T-cell (primary cell): ENCODE measurements around the gene PRR7. TPM values are rescaled to one million over a fixed set of nuclear protein-coding genes. Genes with fewer than 3 reads are reported as not detected.

ENCODE experiments used
- total RNA-seq, 35 experiments: library from RNA in 6 of 35; stranded (reverse) in 6 of 35; fragments of 120-200 nt in 1 of 35; gene quantifications; one replicate each; pipeline versions ENCODE4 v1.2.1 to v1.2.4 and lab custom pipeline; 2013 to 2026

Gene PRR7
- total RNA-seq, 5 donors from 2014 or later (not counting 1 experiment from before 2014, with no cell fraction given): 9.5 to 28.2 (median 12.3) TPM

Other genes starting within 250 kb of the PRR7 start
- 10 to 100 TPM; 18.2 to 34.0 (median 25.2) TPM for gene RAB24, start 143.1 kb upstream of the PRR7 start, total RNA-seq
- 10 to 100 TPM; 52.0 to 84.9 (median 74.5) TPM for gene PRELID1, start 143.0 kb upstream of the PRR7 start, total RNA-seq
- 10 to 100 TPM in 4 of 5 donors, 1 to 10 TPM in 1; 9.3 to 15.2 (median 12.4) TPM for gene MXD3, start 134.9 kb upstream of the PRR7 start, total RNA-seq
- 100 to 1,000 TPM in 3 of 5 donors, 10 to 100 TPM in 2; 67.2 to 122 (median 106) TPM for gene LMAN2, start 95.1 kb upstream of the PRR7 start, total RNA-seq
- gene RGS14, start 88.9 kb upstream of the PRR7 start, total RNA-seq: 100 to 1,000 TPM in 3 of 5 donors, 10 to 100 TPM in 2; 85.7 to 209 (median 195) TPM
- gene SLC34A1, start 62.4 kb upstream of the PRR7 start, total RNA-seq: under 1 TPM in 3 of 5 donors, not detected in 2; 0.13 to 0.18 (median 0.16) TPM
- not detected for gene PFN3, start 46.2 kb upstream of the PRR7 start, total RNA-seq
- under 1 TPM in 4 of 5 donors, not detected in 1; 0.28 to 0.98 (median 0.42) TPM for gene F12, start 37.2 kb upstream of the PRR7 start, total RNA-seq
- gene GRK6, start 20.1 kb upstream of the PRR7 start, total RNA-seq: 100 to 1,000 TPM; 196 to 226 (median 216) TPM
- 10 to 100 TPM; 11.6 to 41.3 (median 21.1) TPM for gene DBN1, start 26.8 kb downstream of the PRR7 start, total RNA-seq
- 10 to 100 TPM in 4 of 5 donors, 1 to 10 TPM in 1; 9.8 to 17.8 (median 12.8) TPM for gene PDLIM7, start 50.8 kb downstream of the PRR7 start, total RNA-seq
- gene DOK3, start 63.0 kb downstream of the PRR7 start, total RNA-seq: 1 to 10 TPM; 1.1 to 5.8 (median 4.3) TPM
- gene DDX41, start 70.1 kb downstream of the PRR7 start, total RNA-seq: 100 to 1,000 TPM in 3 of 5 donors, 10 to 100 TPM in 2; 64.8 to 118 (median 106) TPM
- gene FAM193B, start 107.7 kb downstream of the PRR7 start, total RNA-seq: 100 to 1,000 TPM; 162 to 233 (median 217) TPM
- gene TMED9, start 145.4 kb downstream of the PRR7 start, total RNA-seq: 10 to 100 TPM; 51.2 to 96.1 (median 84.8) TPM
- 10 to 100 TPM; 30.4 to 46.7 (median 39.1) TPM for gene B4GALT7, start 153.3 kb downstream of the PRR7 start, total RNA-seq